ENCODE results near the gene RNPS1. TPM values are rescaled to one million over a fixed set of nuclear protein-coding genes. Genes with fewer than 3 reads are reported as not detected.

The RNPS1 gene
- total and polyA plus RNA-seq, 2 donors (not counting 3 experiments of a cell fraction or from before 2014, with no cell fraction given), result 206 to 209 TPM

DNA sequence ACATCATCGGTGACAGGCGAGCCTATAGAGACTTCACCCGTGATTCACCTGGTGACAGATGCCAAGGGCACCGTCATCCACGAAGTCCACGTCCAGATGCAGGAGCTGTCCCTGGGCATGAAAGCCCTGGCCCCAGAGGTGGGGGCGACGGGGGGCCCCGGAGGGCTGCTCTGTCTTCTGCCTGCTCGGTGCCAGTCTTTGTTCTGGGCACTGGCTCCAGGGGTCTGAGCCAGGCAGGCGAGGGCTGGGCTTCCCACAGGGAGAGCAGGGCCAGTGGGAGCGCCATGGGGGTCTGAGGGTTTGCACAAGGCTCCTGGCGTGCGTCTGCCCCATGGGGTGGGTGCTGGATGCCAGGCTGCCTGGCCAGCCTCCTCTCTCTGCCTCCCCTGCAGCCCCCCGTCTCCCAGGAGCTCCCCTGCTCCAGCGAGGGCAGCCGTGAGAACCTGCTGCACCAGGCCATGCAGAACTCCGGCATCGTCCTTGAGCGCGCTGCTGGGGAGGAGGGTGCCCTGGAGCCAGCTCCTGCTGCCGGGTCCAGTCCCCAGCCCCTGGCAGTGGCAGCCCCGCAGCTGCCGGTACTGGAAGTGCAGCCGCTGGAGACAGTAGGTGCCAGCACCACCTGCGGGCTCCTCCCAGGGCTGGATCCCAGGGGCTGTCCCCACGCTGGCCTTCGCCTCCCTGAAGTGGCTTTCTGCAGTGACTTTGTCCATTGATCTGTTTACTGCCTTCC lies 34.7 kb downstream of the RNPS1 start:
- Histone ChIP-seq H3K36me3 (ENCODE audit: control insufficient read depth in 2 of 2, extremely low read depth in 1 of 2, insufficient read depth in 2 of 2, low read length in 2 of 2) (peaks cover 9 to 48% of the 10 kb centered on the region in 2 experiments), H2AFZ (ENCODE audit: low read depth, low read length) (no peak overlapping the region), H3K9me1 (replicated peaks; ENCODE audit: control insufficient read depth, extremely low read depth, insufficient read depth, low read length) (no peaks in the 10 kb centered on the region), H3K9me3 (replicated peaks; ENCODE audit: control insufficient read depth, insufficient read depth, low read length) (no peaks in the 10 kb centered on the region), H3K27me3 (ENCODE audit: control insufficient read depth in 2 of 2, insufficient read depth in 2 of 2, low read length in 2 of 2) (peaks cover 5 to 18% of the 10 kb centered on the region in 2 experiments), H3K4me1 (ENCODE audit: control insufficient read depth, extremely low read depth, insufficient read depth, low read length) (peaks cover 10% of the 10 kb centered on the region), H3K9ac (replicated peaks; ENCODE audit: extremely low read depth, insufficient read depth, low read length) (no peak overlapping the region), H3K4me2 (ENCODE audit: insufficient read depth, low read length) (no peak overlapping the region), H3K4me3 (replicated peaks in 1 of 3; ENCODE audit: insufficient read depth in 1 of 3, low read depth in 1 of 3, low read length in 3 of 3) (no peak overlapping the region), H3K27ac (ENCODE audit: insufficient read depth, low read depth, low read length) (no peak overlapping the region), H3K79me2 (ENCODE audit: control insufficient read depth, insufficient read depth, low read length) (no peaks in the 10 kb centered on the region), H4K20me1 (replicated peaks; ENCODE audit: control insufficient read depth, extremely low read depth, insufficient read depth, low read length) (no peaks in the 10 kb centered on the region)
- dilution Hi-C loops (cut with MboI; ENCODE audit: extremely low pct_ligation_motif_present, low sequenced_read_pairs), result no loop called here
- DNase-seq (ENCODE audit: low read depth, low spot score), result no peak
- FAIRE-seq, result no peak
- CTCF ChIA-PET, result no interaction called here
- POLR2A ChIA-PET, result no interaction called here
- TF ChIP-seq JUN (IDR thresholded peaks at IDR 0.05; ENCODE audit: borderline replicate concordance, insufficient read depth, insufficient read length, low read depth), result no peak
- no peak for TF ChIP-seq MYC (IDR thresholded peaks at IDR 0.05; ENCODE audit: low read depth, low read length)
- TF ChIP-seq, protein P1, sequence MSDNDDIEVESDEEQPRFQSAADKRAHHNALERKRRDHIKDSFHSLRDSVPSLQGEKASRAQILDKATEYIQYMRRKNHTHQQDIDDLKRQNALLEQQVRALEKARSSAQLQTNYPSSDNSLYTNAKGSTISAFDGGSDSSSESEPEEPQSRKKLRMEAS (IDR thresholded peaks at IDR 0.05; ENCODE audit: insufficient read depth, insufficient read length), result no peak
- TF ChIP-seq EZH2 (IDR thresholded peaks at IDR 0.05; ENCODE audit: borderline replicate concordance, low read depth, low read length, severe bottlenecking), result no peak
- TF ChIP-seq POLR2AphosphoS5 (IDR thresholded peaks at IDR 0.05; ENCODE audit: insufficient read depth, low read depth, low read length), result no peak
- TF ChIP-seq, protein P2, sequence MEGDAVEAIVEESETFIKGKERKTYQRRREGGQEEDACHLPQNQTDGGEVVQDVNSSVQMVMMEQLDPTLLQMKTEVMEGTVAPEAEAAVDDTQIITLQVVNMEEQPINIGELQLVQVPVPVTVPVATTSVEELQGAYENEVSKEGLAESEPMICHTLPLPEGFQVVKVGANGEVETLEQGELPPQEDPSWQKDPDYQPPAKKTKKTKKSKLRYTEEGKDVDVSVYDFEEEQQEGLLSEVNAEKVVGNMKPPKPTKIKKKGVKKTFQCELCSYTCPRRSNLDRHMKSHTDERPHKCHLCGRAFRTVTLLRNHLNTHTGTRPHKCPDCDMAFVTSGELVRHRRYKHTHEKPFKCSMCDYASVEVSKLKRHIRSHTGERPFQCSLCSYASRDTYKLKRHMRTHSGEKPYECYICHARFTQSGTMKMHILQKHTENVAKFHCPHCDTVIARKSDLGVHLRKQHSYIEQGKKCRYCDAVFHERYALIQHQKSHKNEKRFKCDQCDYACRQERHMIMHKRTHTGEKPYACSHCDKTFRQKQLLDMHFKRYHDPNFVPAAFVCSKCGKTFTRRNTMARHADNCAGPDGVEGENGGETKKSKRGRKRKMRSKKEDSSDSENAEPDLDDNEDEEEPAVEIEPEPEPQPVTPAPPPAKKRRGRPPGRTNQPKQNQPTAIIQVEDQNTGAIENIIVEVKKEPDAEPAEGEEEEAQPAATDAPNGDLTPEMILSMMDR (IDR thresholded peaks at IDR 0.05; ENCODE audit: extremely low read depth in 1 of 2, insufficient read depth in 1 of 2, low read depth in 1 of 2, low read length in 2 of 2), result no peak
- no peak for TF ChIP-seq GATA2 (IDR thresholded peaks at IDR 0.05; ENCODE audit: insufficient read depth, insufficient read length, low read depth, low read length)
- TF ChIP-seq FOS (IDR thresholded peaks at IDR 0.05; ENCODE audit: borderline replicate concordance, insufficient read depth, low read length), result no peak
- no peak for TF ChIP-seq POLR2A (IDR thresholded peaks at IDR 0.05; ENCODE audit: low read depth, low read length)
- BruUV-seq (replicated peaks), result no TSS peak
- intact Hi-C loops (cut with micrococcal nuclease), result no loop called here

Data from endothelial cell of umbilical vein (primary cell).